Liver (tissue), 9 donors: Measurements from ENCODE around the gene VEGFA. TPM values are rescaled to one million over a fixed set of nuclear protein-coding genes. Genes with fewer than 3 reads are reported as not detected.
A peak's percentile ranks its signal among the peaks of the same experiment; 100 is the strongest.

Experiments used
- DNase-seq: peaks from one replicate; pipeline ENCODE4 v3.0.0-alpha.2; 2017; ENCODE audit warnings: low spot score
- H3K27ac ChIP-seq, 2 donors: one replicate each; pipeline ENCODE4 v1.7.0; 2013; ENCODE audit warnings: inconsistent platforms in 2 of 2, low read length in 2 of 2, control low read depth in 1 of 2, low read depth in 1 of 2, mild to moderate bottlenecking in 1 of 2
- H3K27me3 ChIP-seq, 4 donors: one replicate each; pipeline versions ENCODE4 v1.6.1 to v1.7.0; 2013; ENCODE audit warnings: low read length in 3 of 4, inconsistent platforms in 1 of 4, mild to moderate bottlenecking in 1 of 4, moderate library complexity in 1 of 4; ENCODE audit not compliant: control insufficient read depth in 4 of 4, insufficient read depth in 4 of 4
- H3K36me3 ChIP-seq, 4 donors: one replicate each; pipeline versions ENCODE4 v1.6.1 to v1.7.0; 2013; ENCODE audit warnings: low read length in 3 of 4, mild to moderate bottlenecking in 3 of 4, low read depth in 1 of 4, moderate library complexity in 1 of 4; ENCODE audit not compliant: control insufficient read depth in 4 of 4, insufficient read depth in 3 of 4
- H3K4me1 ChIP-seq, 4 donors: one replicate each; pipeline versions ENCODE4 v1.6.1 to v1.7.0; 2013; ENCODE audit warnings: low read length in 3 of 4, mild to moderate bottlenecking in 3 of 4, moderate library complexity in 1 of 4; ENCODE audit not compliant: control insufficient read depth in 4 of 4, insufficient read depth in 4 of 4
- H3K4me3 ChIP-seq, 3 donors: one replicate each; pipeline versions ENCODE4 v1.6.1 to v1.7.0; 2013; ENCODE audit warnings: low read length in 3 of 3, control low read depth in 1 of 3, low read depth in 1 of 3, mild to moderate bottlenecking in 1 of 3
- H3K9ac ChIP-seq, 2 donors: one replicate each; pipeline ENCODE4 v1.7.0; 2013; ENCODE audit warnings: low read length in 2 of 2, mild to moderate bottlenecking in 2 of 2, moderate library complexity in 2 of 2, control low read depth in 1 of 2, low read depth in 1 of 2
- H3K9me3 ChIP-seq, 4 donors: one replicate each; pipeline versions ENCODE4 v1.6.1 to v1.7.0; 2013; ENCODE audit warnings: low read length in 3 of 4; ENCODE audit not compliant: control insufficient read depth in 4 of 4
- EGR1 ChIP-seq, 2 donors: IDR thresholded peaks; 2 replicates each; pipeline ENCODE4 v1.6.1; 2016 to 2018; ENCODE audit warnings: antibody characterized with exemption in 2 of 2, low read depth in 2 of 2
- FOXA1 ChIP-seq: IDR thresholded peaks from 2 replicates; pipeline ENCODE4 v1.6.1; 2016; ENCODE audit warnings: antibody characterized with exemption
- FOXA2 ChIP-seq: IDR thresholded peaks from 2 replicates; pipeline ENCODE4 v1.6.1; 2016; ENCODE audit warnings: antibody characterized with exemption
- GABPA ChIP-seq, 2 donors: IDR thresholded peaks in 1 of 2; conservative IDR thresholded peaks in 1 of 2; 2 replicates each; pipeline ENCODE4 v1.6.1; 2016; ENCODE audit warnings: antibody characterized with exemption in 2 of 2, mild to moderate bottlenecking in 1 of 2, moderate library complexity in 1 of 2
- HNF4A ChIP-seq, 2 donors: conservative IDR thresholded peaks; 2 replicates each; pipeline ENCODE4 v1.6.1; 2016; ENCODE audit warnings: antibody characterized with exemption in 2 of 2, mild to moderate bottlenecking in 2 of 2
- HNF4G ChIP-seq: IDR thresholded peaks from 2 replicates; pipeline ENCODE4 v1.6.1; 2016; ENCODE audit warnings: antibody characterized with exemption
- JUND ChIP-seq, 2 donors: IDR thresholded peaks; 2 replicates each; pipeline ENCODE4 v1.6.1; 2016; ENCODE audit warnings: antibody characterized with exemption in 2 of 2
- NR2F2 ChIP-seq: IDR thresholded peaks from 2 replicates; pipeline ENCODE4 v1.6.1; 2016; ENCODE audit warnings: antibody characterized with exemption
- RAD21 ChIP-seq, 2 donors: IDR thresholded peaks; 2 replicates each; pipeline ENCODE4 v1.6.1; 2016; ENCODE audit warnings: antibody characterized with exemption in 2 of 2, mild to moderate bottlenecking in 2 of 2
- RXRA ChIP-seq, 2 donors: IDR thresholded peaks; 2 replicates each; pipeline ENCODE4 v1.6.1; 2017 to 2018; ENCODE audit warnings: antibody characterized with exemption in 2 of 2, mild to moderate bottlenecking in 1 of 2
- SP1 ChIP-seq: IDR thresholded peaks from 2 replicates; pipeline ENCODE4 v1.6.1; 2018; ENCODE audit warnings: antibody characterized with exemption, mild to moderate bottlenecking
- TAF1 ChIP-seq: conservative IDR thresholded peaks from 2 replicates; pipeline ENCODE4 v1.6.1; 2016; ENCODE audit warnings: antibody characterized with exemption, mild to moderate bottlenecking
- YY1 ChIP-seq: IDR thresholded peaks from 2 replicates; pipeline ENCODE4 v1.6.1; 2016; ENCODE audit warnings: antibody characterized with exemption, mild to moderate bottlenecking
- whole genome bisulfite sequencing: extraction: QIAGEN DNeasy Blood & Tissue Kit; methylation state at CpG from one replicate; pipeline ENCODE4 v1.1.7; 2013; 5-methylcytosine and 5-hydroxymethylcytosine counted together
- polyA plus RNA-seq, 2 donors: library from polyadenylated mRNA; stranded (reverse) in 1 of 2; unstranded in 1 of 2; fragments of 200-250 nt in 1 of 2; fragments of >200 nt in 1 of 2; fragmentation: Nextera tagmentation in 1 of 2; extraction: Ambion mirVana in 1 of 2; gene quantifications; one replicate each; pipeline versions ENCODE4 v1.2.1 to v1.2.3, GENCODE V29; 2013 to 2015
- total RNA-seq, 2 donors: library from RNA; depleted of rRNA; stranded (reverse); fragments of >200 nt; gene quantifications; one replicate each; pipeline ENCODE4 v1.2.3, GENCODE V29; 2014
- TF ChIP-seq, protein P1 (sequence below): IDR thresholded peaks from 2 replicates; pipeline ENCODE4 v1.6.1; 2016; ENCODE audit warnings: antibody characterized with exemption
- TF ChIP-seq, protein P2 (sequence below): IDR thresholded peaks from 2 replicates; pipeline ENCODE4 v1.6.1; 2016; ENCODE audit warnings: antibody characterized with exemption
- TF ChIP-seq, protein P3 (sequence below): IDR thresholded peaks from 2 replicates; pipeline ENCODE4 v1.6.1; 2016; ENCODE audit warnings: antibody characterized with exemption
- TF ChIP-seq, protein P4 (sequence below): IDR thresholded peaks from 2 replicates; pipeline ENCODE4 v1.6.1; 2016; ENCODE audit warnings: antibody characterized with exemption, mild to moderate bottlenecking
- TF ChIP-seq, protein P5 (sequence below): fragments of 150-350 bp; IDR thresholded peaks from 2 replicates; pipeline ENCODE4 v1.5.1; 2017; ENCODE audit warnings: improper control_type of control experiment, low read depth, low read length; ENCODE audit not compliant: missing input control
- donor health status: healthy.
- donor health status: healthy.
- donor health status: healthy.
- donor health status: healthy.
- donor health status: healthy.

VEGFA gene
- total and polyA plus RNA-seq, 4 donors, result 14.7 to 160 (median 65.2) TPM

DNA sequence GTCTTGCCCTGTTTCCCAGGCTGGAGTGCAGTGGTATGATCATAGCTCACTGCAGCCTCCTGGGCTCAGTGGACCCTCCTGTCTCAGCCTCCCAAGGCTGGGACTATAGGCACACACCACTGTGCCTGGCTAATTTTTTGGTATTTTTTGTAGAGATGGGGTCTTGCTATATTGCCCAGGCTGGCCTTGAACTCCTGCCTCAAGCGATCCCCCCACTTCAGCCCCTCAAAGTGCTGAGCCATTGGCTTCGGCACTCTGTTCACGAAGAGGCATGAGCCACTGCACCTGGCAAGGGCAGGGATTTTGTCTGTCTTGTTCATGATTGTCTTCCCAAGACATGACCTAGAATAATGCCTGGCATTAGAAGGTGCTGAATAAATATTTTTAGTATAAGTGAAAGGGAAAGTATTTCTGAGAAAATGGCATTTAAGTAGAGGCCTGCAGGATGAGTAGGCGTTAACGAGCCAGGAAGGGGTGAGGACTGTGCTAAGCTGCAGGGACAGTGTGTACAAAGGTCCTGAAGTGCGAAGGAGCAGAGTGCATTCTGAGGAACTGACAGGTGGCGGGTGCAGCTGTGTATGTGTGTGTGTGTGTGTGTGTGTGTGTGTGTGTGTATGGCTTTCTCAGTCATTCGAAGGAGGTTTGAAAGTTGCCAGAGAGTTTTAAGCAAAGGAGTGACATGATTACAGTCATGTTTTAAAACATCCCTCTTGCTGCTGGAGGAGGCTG is 43.0 kb downstream of the VEGFA start:
- no peak for DNase-seq
- Histone ChIP-seq H3K27me3 (no peaks in the 10 kb centered on the region), H3K9me3 (no peaks in the 10 kb centered on the region), H3K4me1 (peaks cover 6 to 30% (median 14%) of the 10 kb centered on the region in 4 donors), H3K9ac (no peak overlapping the region), H3K27ac (no peak overlapping the region), H3K36me3 (no peaks in the 10 kb centered on the region), H3K4me3 (no peak overlapping the region)
- TF ChIP-seq, protein P1, sequence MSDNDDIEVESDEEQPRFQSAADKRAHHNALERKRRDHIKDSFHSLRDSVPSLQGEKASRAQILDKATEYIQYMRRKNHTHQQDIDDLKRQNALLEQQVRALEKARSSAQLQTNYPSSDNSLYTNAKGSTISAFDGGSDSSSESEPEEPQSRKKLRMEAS, result no peak
- peak; percentile 33 to 62 for TF ChIP-seq HNF4A (conservative IDR thresholded peaks at IDR 0.05)
- TF ChIP-seq RXRA (IDR thresholded peaks at IDR 0.05), result peak; percentile 17 to 63
- no peak for TF ChIP-seq EGR1 (IDR thresholded peaks at IDR 0.05; ENCODE audit: low read depth in 2 of 2)
- TF ChIP-seq FOXA2, result no peak
- no peak for TF ChIP-seq NR2F2
- TF ChIP-seq, protein P2, sequence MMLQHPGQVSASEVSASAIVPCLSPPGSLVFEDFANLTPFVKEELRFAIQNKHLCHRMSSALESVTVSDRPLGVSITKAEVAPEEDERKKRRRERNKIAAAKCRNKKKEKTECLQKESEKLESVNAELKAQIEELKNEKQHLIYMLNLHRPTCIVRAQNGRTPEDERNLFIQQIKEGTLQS, result no peak
- TF ChIP-seq RAD21 (IDR thresholded peaks at IDR 0.05), result peak in 1 of 2 donors; percentile 8
- no peak for TF ChIP-seq JUND (IDR thresholded peaks at IDR 0.05)
- TF ChIP-seq, protein P3, sequence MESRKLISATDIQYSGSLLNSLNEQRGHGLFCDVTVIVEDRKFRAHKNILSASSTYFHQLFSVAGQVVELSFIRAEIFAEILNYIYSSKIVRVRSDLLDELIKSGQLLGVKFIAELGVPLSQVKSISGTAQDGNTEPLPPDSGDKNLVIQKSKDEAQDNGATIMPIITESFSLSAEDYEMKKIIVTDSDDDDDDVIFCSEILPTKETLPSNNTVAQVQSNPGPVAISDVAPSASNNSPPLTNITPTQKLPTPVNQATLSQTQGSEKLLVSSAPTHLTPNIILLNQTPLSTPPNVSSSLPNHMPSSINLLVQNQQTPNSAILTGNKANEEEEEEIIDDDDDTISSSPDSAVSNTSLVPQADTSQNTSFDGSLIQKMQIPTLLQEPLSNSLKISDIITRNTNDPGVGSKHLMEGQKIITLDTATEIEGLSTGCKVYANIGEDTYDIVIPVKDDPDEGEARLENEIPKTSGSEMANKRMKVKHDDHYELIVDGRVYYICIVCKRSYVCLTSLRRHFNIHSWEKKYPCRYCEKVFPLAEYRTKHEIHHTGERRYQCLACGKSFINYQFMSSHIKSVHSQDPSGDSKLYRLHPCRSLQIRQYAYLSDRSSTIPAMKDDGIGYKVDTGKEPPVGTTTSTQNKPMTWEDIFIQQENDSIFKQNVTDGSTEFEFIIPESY, result no peak
- TF ChIP-seq, protein P4, sequence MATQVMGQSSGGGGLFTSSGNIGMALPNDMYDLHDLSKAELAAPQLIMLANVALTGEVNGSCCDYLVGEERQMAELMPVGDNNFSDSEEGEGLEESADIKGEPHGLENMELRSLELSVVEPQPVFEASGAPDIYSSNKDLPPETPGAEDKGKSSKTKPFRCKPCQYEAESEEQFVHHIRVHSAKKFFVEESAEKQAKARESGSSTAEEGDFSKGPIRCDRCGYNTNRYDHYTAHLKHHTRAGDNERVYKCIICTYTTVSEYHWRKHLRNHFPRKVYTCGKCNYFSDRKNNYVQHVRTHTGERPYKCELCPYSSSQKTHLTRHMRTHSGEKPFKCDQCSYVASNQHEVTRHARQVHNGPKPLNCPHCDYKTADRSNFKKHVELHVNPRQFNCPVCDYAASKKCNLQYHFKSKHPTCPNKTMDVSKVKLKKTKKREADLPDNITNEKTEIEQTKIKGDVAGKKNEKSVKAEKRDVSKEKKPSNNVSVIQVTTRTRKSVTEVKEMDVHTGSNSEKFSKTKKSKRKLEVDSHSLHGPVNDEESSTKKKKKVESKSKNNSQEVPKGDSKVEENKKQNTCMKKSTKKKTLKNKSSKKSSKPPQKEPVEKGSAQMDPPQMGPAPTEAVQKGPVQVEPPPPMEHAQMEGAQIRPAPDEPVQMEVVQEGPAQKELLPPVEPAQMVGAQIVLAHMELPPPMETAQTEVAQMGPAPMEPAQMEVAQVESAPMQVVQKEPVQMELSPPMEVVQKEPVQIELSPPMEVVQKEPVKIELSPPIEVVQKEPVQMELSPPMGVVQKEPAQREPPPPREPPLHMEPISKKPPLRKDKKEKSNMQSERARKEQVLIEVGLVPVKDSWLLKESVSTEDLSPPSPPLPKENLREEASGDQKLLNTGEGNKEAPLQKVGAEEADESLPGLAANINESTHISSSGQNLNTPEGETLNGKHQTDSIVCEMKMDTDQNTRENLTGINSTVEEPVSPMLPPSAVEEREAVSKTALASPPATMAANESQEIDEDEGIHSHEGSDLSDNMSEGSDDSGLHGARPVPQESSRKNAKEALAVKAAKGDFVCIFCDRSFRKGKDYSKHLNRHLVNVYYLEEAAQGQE, result no peak
- no peak for TF ChIP-seq FOXA1
- TF ChIP-seq SP1, result peak; percentile 41
- TF ChIP-seq GABPA (IDR thresholded peaks at IDR 0.05 in 1 of 2, conservative IDR thresholded peaks at IDR 0.05 in 1 of 2), result no peak
- TF ChIP-seq YY1, result no peak
- no peak for TF ChIP-seq HNF4G
- TF ChIP-seq, protein P5, sequence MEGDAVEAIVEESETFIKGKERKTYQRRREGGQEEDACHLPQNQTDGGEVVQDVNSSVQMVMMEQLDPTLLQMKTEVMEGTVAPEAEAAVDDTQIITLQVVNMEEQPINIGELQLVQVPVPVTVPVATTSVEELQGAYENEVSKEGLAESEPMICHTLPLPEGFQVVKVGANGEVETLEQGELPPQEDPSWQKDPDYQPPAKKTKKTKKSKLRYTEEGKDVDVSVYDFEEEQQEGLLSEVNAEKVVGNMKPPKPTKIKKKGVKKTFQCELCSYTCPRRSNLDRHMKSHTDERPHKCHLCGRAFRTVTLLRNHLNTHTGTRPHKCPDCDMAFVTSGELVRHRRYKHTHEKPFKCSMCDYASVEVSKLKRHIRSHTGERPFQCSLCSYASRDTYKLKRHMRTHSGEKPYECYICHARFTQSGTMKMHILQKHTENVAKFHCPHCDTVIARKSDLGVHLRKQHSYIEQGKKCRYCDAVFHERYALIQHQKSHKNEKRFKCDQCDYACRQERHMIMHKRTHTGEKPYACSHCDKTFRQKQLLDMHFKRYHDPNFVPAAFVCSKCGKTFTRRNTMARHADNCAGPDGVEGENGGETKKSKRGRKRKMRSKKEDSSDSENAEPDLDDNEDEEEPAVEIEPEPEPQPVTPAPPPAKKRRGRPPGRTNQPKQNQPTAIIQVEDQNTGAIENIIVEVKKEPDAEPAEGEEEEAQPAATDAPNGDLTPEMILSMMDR, result no peak
- no peak for TF ChIP-seq TAF1
- WGBS, result 41% methylated on average over 8 of the region's 8 CpGs
